ENCODE measurements around the gene MYT1.

The MYT1 gene

DNA sequence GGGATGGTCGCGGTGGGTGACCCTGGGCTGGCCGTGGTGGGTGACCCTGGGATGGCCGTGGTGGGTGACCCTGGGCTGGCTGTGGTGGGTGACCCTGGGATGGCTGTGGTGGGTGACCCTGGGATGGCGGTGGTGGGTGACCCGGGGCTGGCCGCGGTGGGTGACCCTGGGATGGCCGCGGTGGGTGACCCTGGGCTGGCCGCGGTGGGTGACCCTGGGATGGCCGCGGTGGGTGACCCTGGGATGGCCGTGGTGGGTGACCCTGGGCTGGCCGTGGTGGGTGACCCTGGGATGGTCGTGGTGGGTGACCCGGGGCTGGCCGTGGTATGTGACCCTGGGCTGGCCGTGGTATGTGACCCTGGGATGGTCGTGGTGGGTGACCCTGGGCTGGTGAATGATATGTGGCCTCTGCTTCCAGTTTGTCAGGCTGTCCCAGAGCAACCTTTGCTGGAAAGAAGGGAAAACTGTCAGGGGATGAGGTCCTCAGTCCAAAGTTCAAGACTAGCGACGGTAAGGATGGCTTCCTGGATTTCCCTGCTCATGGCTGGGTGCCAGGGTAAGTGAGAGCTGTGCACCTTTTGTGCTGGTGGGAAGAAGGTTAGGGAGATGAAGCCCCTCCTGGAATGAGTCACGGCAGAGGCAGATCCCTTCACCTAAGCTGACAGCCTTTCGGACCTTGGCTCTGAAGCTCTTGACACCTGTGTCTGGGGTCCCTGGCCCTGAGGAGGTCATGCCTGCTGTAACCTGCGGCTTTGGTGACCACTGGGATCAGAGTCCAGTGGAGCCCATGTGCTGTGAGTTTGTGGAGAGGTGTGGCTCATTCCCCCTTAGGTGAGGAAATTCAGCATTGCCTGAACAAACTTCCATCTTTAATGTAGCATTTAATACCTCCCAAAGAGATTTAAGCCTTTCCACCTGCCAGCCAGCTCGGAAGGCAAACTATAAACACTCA, 72.2 kb downstream of the MYT1 start:
- no peak for DNase-seq

- no peak for DNase-seq
Observed at GRCh38 chr20:64237316-64237715, 73.1 kb downstream of the MYT1 start.

GRCh38 chr20:64238115-64238825, 74.0 kb downstream of the MYT1 start:
- DNase-seq, result no peak

DNA sequence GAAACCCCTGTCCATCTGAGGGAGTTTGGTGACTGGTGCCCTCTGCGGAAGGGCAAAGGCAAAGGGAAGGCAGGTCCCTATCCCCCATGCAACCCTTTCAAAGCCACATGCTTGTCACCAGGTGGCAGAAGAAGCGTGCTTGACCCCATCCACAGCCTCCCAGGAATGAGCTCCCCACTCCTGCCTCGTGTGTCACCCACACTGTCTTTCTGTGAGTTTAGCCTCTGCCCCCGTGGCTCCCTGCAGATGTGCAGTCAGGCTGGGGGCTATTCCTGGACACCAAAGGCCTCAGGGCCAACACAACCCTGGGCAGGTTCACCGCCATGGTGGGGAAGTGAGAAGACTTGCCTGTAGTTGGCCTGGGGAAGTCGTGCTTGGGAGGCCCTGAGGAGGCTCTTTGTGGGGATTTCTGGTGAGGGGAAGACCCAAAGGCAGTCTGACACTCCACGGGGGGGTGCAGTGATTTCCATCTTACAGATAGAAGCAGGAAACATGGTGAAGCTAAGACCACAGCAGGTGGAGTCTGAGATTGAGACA, 74.7 kb downstream of the MYT1 start:
- DNase-seq, result no peak

GRCh38 chr20:64239449-64240242, 75.4 kb downstream of the MYT1 start:
- no peak for DNase-seq

GRCh38 chr20:64240243-64241015, 76.2 kb downstream of the MYT1 start:
- DNase-seq, result no peak

DNA sequence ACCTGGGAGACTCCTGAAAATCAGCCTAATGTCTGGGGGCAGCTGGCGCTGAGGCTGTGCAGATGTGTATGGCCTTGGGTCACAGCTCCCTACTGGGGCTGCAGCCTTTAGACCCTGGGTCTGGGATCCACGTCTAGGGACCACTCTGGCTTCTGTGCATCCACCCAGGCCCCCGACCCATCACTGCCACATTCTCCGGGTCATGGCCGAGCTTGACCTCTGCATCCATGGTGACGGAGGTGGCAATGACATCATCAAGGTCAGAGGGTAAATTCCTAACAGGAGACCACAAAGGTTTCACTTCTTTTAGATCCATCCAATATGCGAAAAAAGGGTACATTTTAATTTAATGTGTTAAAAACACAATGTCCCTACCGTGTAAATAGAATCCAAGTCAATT, 76.8 kb downstream of the MYT1 start:
- no peak for DNase-seq

- DNase-seq, result no peak
Observed at GRCh38 chr20:64242003-64242796, 77.9 kb downstream of the MYT1 start.

- no peak for DNase-seq
Observed at GRCh38 chr20:64242797-64243475, 78.7 kb downstream of the MYT1 start.

DNA sequence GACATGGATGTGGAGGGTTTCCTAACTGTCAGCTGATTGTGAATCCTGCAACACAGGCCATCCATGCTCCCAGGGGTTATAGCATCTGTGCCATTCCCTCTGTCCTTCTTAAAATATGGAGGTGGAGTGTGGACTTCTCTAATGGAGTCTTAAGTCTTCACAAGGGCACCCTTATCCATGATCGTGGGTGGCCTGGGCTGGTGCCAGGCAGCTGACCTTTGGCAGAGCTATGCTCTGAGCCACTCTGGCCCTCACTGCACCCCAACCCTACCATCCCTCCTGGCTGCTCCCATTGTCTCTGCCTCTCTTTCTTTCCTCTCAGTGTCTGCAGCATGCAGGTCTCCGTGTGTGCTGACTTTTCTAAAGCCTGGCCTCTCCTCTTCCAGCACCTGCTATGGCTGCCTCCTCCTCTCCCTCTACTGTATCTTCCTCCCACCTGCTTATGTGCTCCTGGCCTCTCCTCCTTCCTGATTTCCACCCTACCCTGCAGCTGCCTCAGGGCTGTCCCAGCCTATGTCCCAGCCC, 80.1 kb downstream of the MYT1 start:
- DNase-seq, result no peak

DNA sequence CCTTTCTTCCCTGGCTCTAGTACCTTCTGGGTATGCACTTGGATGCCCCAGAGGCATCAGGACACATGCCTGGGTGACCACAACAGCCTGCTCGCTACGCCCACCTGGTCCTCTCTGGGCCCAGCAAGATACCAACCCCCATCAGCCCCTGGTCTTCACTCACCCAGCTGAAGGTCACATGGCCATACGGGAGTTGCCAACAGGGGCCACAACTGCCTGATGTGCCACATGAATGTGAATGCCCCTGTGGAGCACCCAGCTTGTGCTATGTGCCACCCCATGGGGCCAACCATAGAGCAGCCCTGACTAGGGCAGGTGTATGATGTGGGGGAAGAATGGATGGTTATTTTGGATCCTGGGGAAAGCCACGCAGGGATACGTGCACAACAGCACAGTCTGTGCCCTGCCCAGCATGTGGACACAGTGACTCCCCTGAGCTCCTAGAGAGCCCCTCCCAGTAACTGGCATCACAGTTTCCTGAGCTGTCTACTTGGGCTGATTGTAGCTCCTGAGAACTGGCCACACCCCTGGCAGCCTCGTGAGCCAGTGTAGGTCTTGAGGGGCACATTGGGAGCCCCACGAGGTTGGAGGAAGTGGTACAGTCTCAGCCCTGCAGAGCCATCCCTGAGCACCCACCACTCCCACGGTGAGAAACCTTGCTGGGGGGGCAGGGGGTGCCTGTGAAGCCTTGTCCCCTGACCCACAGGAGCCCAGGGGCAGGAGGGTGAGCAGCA, 80.8 kb downstream of the MYT1 start:
- DNase-seq, result no peak

- DNase-seq, result no peak
Observed at GRCh38 chr20:64245746-64246595, 81.7 kb downstream of the MYT1 start.

DNA sequence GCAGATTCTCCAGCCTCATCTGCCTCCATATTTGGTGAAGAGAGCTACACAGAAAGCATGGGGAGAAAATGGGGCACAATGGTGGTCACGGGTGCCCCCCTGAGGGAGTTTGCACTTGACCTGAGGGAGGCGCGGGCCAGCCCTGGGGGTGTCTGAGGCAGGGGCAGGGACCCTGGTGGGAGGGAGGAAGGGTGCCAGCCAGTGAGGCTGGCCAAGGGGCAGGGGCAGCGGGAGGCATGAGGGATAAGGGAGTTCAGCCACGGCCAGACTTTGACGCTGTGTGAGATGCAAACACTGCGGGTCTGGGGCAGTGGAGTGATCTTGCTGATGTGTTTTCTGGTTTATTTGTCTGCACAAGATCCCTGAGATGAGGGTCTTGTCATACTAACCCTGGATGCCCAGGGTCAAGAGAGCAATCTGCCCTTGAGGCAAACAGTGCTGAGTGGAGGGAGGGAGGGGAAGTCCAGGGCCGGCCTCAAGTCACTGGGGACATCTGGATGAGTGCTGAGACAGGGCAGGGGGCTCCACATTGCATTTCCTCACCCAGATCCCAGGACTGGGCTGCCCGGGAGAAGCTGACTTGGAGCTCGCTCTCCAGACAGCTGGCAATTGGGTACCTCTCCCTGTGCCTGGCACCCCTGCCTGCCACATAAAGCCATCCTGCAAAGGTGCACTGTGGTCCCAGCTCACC, 82.5 kb downstream of the MYT1 start:
- DNase-seq, result no peak

- DNase-seq, result no peak
Observed at GRCh38 chr20:64247307-64247618, 83.0 kb downstream of the MYT1 start.

DNA sequence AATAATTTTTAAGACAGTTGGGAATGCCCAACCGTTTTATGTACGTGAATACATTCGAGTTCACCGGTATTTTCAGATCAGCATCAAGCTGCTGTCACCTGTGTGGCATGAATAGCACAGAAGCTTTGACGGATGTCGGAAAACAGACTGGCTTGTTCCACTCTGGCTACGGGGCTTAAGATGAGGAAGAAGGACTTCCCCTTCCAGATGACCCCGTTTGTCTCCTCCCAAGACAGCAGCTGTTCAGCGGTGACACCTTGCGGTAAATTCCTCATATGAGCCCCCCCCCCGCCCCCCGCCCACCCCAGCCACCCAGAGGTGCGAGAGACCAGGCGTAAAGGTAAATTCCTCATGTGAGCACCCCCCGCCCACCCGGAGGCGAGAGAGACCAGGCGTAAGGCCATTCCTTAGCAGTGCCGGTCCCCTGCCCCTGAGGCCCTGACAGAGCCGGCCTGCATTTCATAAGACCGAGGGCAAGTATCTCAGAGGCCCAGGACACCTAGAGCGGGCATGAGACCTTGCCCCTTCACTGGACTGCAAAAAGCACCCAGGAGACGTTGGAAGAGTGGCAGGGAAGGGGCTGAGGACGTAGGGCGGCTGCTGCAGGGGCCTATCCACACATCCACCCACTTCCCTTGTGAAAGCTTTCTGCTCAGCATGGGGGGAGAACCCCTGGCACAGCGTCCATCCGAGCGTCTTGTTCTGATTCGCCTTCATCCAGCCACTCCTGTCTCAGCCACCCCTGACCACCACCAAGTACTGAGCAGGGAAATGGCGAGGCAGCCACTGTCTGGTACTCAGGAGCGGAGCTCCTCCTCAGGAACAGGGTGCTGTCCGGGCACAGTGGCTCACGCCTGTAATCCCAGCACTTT, 84.0 kb downstream of the MYT1 start:
- DNase-seq, result no peak

DNA sequence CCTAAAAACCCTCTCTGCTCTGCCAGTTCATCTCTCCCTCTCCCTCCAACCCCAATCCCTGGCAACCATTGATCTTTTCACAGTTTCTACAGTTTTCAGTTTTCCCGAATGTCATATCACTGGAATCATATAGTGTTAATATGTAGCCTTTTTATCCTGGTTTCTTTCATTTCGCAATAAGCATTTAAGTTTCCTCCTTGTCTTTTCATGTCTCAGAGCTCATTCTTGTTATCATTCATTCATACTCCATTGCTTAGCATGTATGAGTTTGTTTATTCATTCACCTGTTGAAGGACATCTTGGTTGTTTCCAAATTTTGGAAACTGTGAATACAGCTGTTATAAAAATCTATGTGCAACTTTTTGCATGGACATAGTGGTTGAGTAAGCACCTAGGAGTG, 85.8 kb downstream of the MYT1 start:
- no peak for DNase-seq

GRCh38 chr20:64253000-64253383, 88.7 kb downstream of the MYT1 start:
- DNase-seq, result no peak
